Fibroblast of peridontal ligament (primary cell): ENCODE measurements around the gene UCP3.

Experiments
- DNase-seq: peaks from one replicate; pipeline ENCODE4 v3.0.0-alpha.2; 2010; ENCODE audit errors: extremely low read depth

The UCP3 gene

GRCh38 chr11:73951797-73952196 lies 57.1 kb downstream of the UCP3 start:
- DNase-seq = no peak

DNA sequence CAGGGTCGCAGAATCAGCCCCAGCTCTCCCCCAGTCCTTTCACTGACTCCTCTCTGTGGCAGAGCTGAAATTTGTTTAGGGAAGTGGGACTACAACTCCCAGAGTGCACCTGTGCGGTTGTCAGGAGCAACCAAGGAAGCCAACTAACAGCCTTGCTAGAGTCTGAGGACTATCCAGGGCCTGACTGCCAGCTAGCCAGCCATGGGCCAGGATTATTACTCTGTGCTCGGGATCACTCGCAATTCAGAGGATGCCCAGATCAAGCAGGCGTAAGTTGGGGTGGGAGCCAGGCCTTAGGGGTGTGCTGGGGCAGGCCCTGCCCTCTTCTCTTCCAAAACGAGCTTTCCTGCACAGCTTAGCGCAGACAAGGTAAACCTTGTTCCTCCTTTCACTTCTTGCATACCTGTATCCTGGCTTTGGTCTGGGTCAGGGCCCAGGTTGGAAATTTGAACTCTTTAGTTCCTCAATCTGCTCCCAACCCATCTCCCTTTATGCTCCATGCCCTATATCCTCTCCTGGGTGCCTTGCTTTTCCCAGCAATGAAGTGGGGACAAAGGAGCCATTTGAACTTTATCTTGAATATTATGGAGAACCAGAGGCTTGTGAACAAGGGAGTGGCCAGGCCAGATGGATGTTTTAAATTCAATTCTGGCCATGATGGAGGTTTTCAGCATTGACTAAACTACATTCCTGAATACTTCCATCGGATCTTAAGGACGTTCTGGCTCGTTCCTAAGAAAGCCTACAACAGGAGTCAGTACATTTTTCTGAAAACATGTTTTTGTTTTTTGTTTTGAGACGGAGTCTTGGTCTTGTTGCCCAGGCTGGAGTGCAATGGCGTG lies 57.8 kb downstream of the UCP3 start, which contains the start of gene DNAJB13:
Gene DNAJB13, plus strand, starts transcription at position 158 of the 842 bp plus-strand sequence. Its CDS starts 44 bp downstream, at position 202.
- DNase-seq = peak; percentile 24
